HepG2 (cell line): ENCODE measurements around the gene VAV2. TPM values are rescaled to one million over a fixed set of nuclear protein-coding genes. Genes with fewer than 3 reads are reported as not detected.

Source experiments
- EP300 ChIP-seq, 3 experiments: sonication (generic) in 1 of 3; formaldehyde crosslinking in 1 of 3; IDR thresholded peaks; 2 replicates each; pipeline versions ENCODE4 v1.5.1 to v1.6.1; 2011 to 2020; ENCODE audit warnings: low read depth in 2 of 3, low read length in 2 of 3, borderline replicate concordance in 1 of 3, improper control_type of control experiment in 1 of 3, mild to moderate bottlenecking in 1 of 3, missing genetic modification reagents in 1 of 3, moderate library complexity in 1 of 3
- FOXA1 ChIP-seq, 2 experiments: fragments of 450-650 bp in 1 of 2; sonication (generic) in 1 of 2; formaldehyde crosslinking in 1 of 2; IDR thresholded peaks; 2 replicates each; pipeline versions ENCODE4 v1.4.0 to v1.6.1; 2016 to 2020; ENCODE audit warnings: missing genetic modification reagents in 1 of 2
- HMGA1 ChIP-seq: sonication (generic); formaldehyde crosslinking; conservative IDR thresholded peaks from 2 replicates; pipeline ENCODE4 v1.4.0; 2020; ENCODE audit warnings: missing genetic modification reagents
- IKZF5 ChIP-seq: IDR thresholded peaks from 2 replicates; pipeline ENCODE4 v1.6.1; 2018; ENCODE audit warnings: missing genetic modification reagents, mild to moderate bottlenecking, missing compliant biosample characterization
- LCORL ChIP-seq, 2 experiments: fragments of 450-650 bp in 1 of 2; sonication (generic) in 1 of 2; formaldehyde crosslinking in 1 of 2; IDR thresholded peaks; 2 replicates each; pipeline versions ENCODE4 v1.5.0 to v1.6.1; 2017 to 2020; ENCODE audit warnings: antibody characterized with exemption in 1 of 2, missing genetic modification reagents in 1 of 2
- MEIS2 ChIP-seq: sonication (generic); formaldehyde crosslinking; IDR thresholded peaks from 2 replicates; pipeline ENCODE4 v1.9.0; 2021; ENCODE audit warnings: mild to moderate bottlenecking, missing genetic modification reagents
- MIER3 ChIP-seq: IDR thresholded peaks from 2 replicates; pipeline ENCODE4 v1.6.1; 2016; ENCODE audit warnings: missing compliant biosample characterization, borderline replicate concordance
- NFKBIZ ChIP-seq: IDR thresholded peaks from 2 replicates; pipeline ENCODE4 v1.6.1; 2018; ENCODE audit warnings: missing genetic modification reagents, missing compliant biosample characterization
- NFYB ChIP-seq: sonication (generic); formaldehyde crosslinking; IDR thresholded peaks from 2 replicates; pipeline ENCODE4 v1.4.0; 2020; ENCODE audit warnings: missing genetic modification reagents
- PPARG ChIP-seq: conservative IDR thresholded peaks from 2 replicates; pipeline ENCODE4 v1.6.1; 2016; ENCODE audit warnings: missing biosample characterization, missing genetic modification reagents
- SIX1 ChIP-seq: sonication (generic); formaldehyde crosslinking; IDR thresholded peaks from 2 replicates; pipeline ENCODE4 v1.4.0; 2020; ENCODE audit warnings: missing genetic modification reagents, borderline replicate concordance
- SRSF1 ChIP-seq: fragments of 200-400 bp; formaldehyde crosslinking; optimal IDR thresholded peaks from 2 replicates; pipeline ENCODE3; 2017; ENCODE audit warnings: mild to moderate bottlenecking, low read depth, low read length, moderate library complexity
- TGIF2 ChIP-seq: IDR thresholded peaks from 2 replicates; pipeline ENCODE4 v1.6.1; 2016; ENCODE audit warnings: control low read depth, missing compliant biosample characterization
- TOE1 ChIP-seq: sonication (generic); formaldehyde crosslinking; IDR thresholded peaks from 2 replicates; pipeline ENCODE4 v1.4.0; 2020; ENCODE audit warnings: mild to moderate bottlenecking, missing genetic modification reagents
- YEATS2 ChIP-seq: sonication (generic); formaldehyde crosslinking; IDR thresholded peaks from 2 replicates; pipeline ENCODE4 v1.4.0; 2020; ENCODE audit warnings: missing genetic modification reagents, borderline replicate concordance
- ZFP36 ChIP-seq: fragments of 150-350 bp; IDR thresholded peaks from 2 replicates; pipeline ENCODE4 v1.6.1; 2018; ENCODE audit warnings: borderline replicate concordance, low read length, low read depth; ENCODE audit not compliant: partially characterized antibody
- ZNF12 ChIP-seq: sonication (generic); formaldehyde crosslinking; IDR thresholded peaks from 2 replicates; pipeline ENCODE4 v1.5.0; 2020; ENCODE audit warnings: missing genetic modification reagents
- ZNF292 ChIP-seq: sonication (generic); formaldehyde crosslinking; IDR thresholded peaks from 2 replicates; pipeline ENCODE4 v1.8.1; 2022; ENCODE audit warnings: mild to moderate bottlenecking, low read depth, missing genetic modification reagents, borderline replicate concordance
- ZNF383 ChIP-seq: sonication (generic); formaldehyde crosslinking; IDR thresholded peaks from 2 replicates; pipeline ENCODE4 v1.4.0; 2020; ENCODE audit warnings: missing genetic modification reagents, mild to moderate bottlenecking, borderline replicate concordance
- ZNF414 ChIP-seq: sonication (generic); formaldehyde crosslinking; IDR thresholded peaks from 2 replicates; pipeline ENCODE4 v1.5.0; 2020; ENCODE audit warnings: missing genetic modification reagents
- ZNF441 ChIP-seq: sonication (generic); formaldehyde crosslinking; IDR thresholded peaks from 2 replicates; pipeline ENCODE4 v1.7.0; 2021; ENCODE audit warnings: missing genetic modification reagents, borderline replicate concordance
- ZNF570 ChIP-seq: sonication (generic); formaldehyde crosslinking; IDR thresholded peaks from 2 replicates; pipeline ENCODE4 v1.4.0; 2020; ENCODE audit warnings: mild to moderate bottlenecking, missing genetic modification reagents, borderline replicate concordance
- ZSCAN12 ChIP-seq: sonication (generic); formaldehyde crosslinking; IDR thresholded peaks from 2 replicates; pipeline ENCODE4 v1.9.0; 2021; ENCODE audit warnings: mild to moderate bottlenecking, missing genetic modification reagents
- polyA plus RNA-seq, 8 experiments: library from polyadenylated mRNA; depleted of rRNA in 3 of 8; stranded (reverse) in 7 of 8; unstranded in 1 of 8; fragments of >200 nt; fragmentation: Illumina TruSeq in 4 of 8; extraction: Trizol in 4 of 8; gene quantifications; 2 replicates each; pipeline versions ENCODE4 v1.2.1 to v1.2.3, GENCODE V29; 2011 to 2016; ENCODE audit warnings: low read depth in 4 of 8, missing spikeins in 1 of 8, mixed read lengths in 1 of 8; ENCODE audit not compliant: insufficient read depth in 1 of 8
- total RNA-seq, 5 experiments: library from RNA; depleted of rRNA; stranded (reverse); fragments of >200 nt; fragmentation: Illumina TruSeq; extraction: Trizol; gene quantifications; 2 replicates each; pipeline ENCODE4 v1.2.3, GENCODE V29; 2016; ENCODE audit warnings: low read depth in 1 of 5
- TF ChIP-seq, protein P1 (sequence below): sonication (generic); formaldehyde crosslinking; IDR thresholded peaks from 2 replicates; pipeline ENCODE4; 2020; ENCODE audit warnings: missing genetic modification reagents, mild to moderate bottlenecking, borderline replicate concordance

VAV2 gene
- total and polyA plus RNA-seq, 2 of the 13 experiments (the other 11 are each of a cell fraction or from before 2014, with no cell fraction given), result 22.5 to 22.9 TPM

DNA sequence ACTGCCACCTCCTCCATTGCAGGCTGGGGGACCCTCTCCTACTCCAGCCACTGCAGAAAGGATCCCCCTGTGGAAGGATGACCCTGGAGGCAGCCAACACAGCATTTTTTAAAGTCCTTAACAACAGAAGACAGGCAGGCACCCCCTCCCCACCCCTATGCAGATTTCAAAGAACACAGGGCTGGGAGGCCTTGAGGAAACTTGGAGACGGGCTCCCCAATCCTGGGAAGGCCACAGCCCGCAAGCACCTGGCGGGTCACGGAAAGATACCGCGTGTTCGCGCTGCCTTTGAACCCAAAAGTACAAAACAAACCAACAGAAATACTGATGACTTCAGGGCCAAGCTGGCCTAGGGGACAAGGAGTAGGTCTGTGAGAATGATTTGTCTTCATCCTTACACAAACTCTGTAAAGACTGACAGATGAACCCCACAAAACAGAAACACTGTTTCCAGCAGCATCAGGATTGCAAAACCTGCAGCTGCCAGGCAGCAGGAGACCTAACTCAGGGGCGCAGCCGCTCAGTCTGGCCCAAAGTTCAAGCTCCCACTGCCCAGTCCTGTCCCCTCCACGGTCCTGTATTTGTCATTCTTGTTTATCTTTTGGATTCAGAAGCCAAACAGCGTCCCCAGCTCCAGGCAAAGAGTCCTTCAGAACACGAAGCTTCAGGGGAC is 13.8 kb downstream of the VAV2 start (continued):
- TF ChIP-seq LCORL (IDR thresholded peaks at IDR 0.05) (no peak), LCORL (CRISPR knock-in tag; IDR thresholded peaks at IDR 0.05) (peak; percentile 96), ZSCAN12 (no peak), HMGA1 (no peak), MIER3 (CRISPR knock-in tag) (peak; percentile 60; the same call in 1 of the 2 replicates), ZNF12 (CRISPR knock-in tag) (peak; percentile 61; the same call in 1 of the 2 replicates), IKZF5 (CRISPR knock-in tag) (no peak; the same call in 1 of the 2 replicates), SRSF1 (no peak), ZNF414 (CRISPR knock-in tag) (0 out of 2 replicates have a peak, but pooled peaks have one; percentile 7), ZNF570 (CRISPR knock-in tag) (no peak), ZNF441 (peak; percentile 90), ZNF292 (CRISPR knock-in tag) (peak; percentile 95; the same call in 1 of the 2 replicates), SIX1 (CRISPR knock-in tag) (peak; percentile 23; the same call in 1 of the 2 replicates), MEIS2 (CRISPR knock-in tag) (no peak), YEATS2 (CRISPR knock-in tag) (no peak), ZFP36 (no peak), NFYB (no peak), FOXA1 (IDR thresholded peaks at IDR 0.05) (no peak), FOXA1 (CRISPR knock-in tag; IDR thresholded peaks at IDR 0.05) (peak; percentile 93), ZNF383 (no peak), NFKBIZ (CRISPR knock-in tag) (no peak), TGIF2 (CRISPR knock-in tag) (peak; percentile 95), TOE1 (CRISPR knock-in tag) (0 out of 2 replicates have a peak, but pooled peaks have one; percentile 18), EP300 (IDR thresholded peaks at IDR 0.05; ENCODE audit: low read depth in 2 of 2, low read length in 2 of 2) (peak; percentile 21 to 81; a peak in 2 of 4 replicates), EP300 (CRISPR knock-in tag; IDR thresholded peaks at IDR 0.05; ENCODE audit: borderline replicate concordance) (peak; percentile 39; the same call in 1 of the 2 replicates), PPARG (CRISPR knock-in tag) (peak; percentile 81)
- TF ChIP-seq, protein P1, sequence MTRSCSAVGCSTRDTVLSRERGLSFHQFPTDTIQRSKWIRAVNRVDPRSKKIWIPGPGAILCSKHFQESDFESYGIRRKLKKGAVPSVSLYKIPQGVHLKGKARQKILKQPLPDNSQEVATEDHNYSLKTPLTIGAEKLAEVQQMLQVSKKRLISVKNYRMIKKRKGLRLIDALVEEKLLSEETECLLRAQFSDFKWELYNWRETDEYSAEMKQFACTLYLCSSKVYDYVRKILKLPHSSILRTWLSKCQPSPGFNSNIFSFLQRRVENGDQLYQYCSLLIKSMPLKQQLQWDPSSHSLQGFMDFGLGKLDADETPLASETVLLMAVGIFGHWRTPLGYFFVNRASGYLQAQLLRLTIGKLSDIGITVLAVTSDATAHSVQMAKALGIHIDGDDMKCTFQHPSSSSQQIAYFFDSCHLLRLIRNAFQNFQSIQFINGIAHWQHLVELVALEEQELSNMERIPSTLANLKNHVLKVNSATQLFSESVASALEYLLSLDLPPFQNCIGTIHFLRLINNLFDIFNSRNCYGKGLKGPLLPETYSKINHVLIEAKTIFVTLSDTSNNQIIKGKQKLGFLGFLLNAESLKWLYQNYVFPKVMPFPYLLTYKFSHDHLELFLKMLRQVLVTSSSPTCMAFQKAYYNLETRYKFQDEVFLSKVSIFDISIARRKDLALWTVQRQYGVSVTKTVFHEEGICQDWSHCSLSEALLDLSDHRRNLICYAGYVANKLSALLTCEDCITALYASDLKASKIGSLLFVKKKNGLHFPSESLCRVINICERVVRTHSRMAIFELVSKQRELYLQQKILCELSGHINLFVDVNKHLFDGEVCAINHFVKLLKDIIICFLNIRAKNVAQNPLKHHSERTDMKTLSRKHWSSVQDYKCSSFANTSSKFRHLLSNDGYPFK (CRISPR knock-in tag), result no peak; the same call in 1 of the 2 replicates
